HepG2 (cell line): ENCODE data around the gene MED12L. TPM values are rescaled to one million over a fixed set of nuclear protein-coding genes. Genes with fewer than 3 reads are reported as not detected.

Source experiments
- ATAC-seq: fragments of 200-7000 bp; cut with Tn5 transposase; 3 replicates; pipeline ENCODE4 v1.9.1; 2020; ENCODE audit warnings: mild to moderate bottlenecking, moderate library complexity
- BruUV-seq: library from RNA; stranded (reverse); fragments of 400-500 nt; replicated peaks from 2 replicates; lab custom pipeline; 2021; lab: Mats Ljungman, UMichigan
- CTCF ChIA-PET: fragments of 300-600 bp; formaldehyde crosslinking; extraction: SDS; loops from one replicate; lab custom pipeline; 2021; ENCODE audit warnings: low total read pairs, inconsistent platforms, low intra/inter-chr PET ratio; lab: Yijun Ruan, JAX
- POLR2A ChIA-PET: fragments of 350-600 bp; sonication (Branson Sonifier 250); formaldehyde crosslinking; loops from one replicate; lab custom pipeline; 2020; ENCODE audit warnings: antibody characterized with exemption, inconsistent platforms; lab: Yijun Ruan, JAX
- DNase-seq: peaks from one replicate; pipeline ENCODE4 v3.0.0-alpha.2; 2015; ENCODE audit warnings: low spot score
- FAIRE-seq: peaks from 3 replicates; lab custom pipeline; 2011; peaks lifted over from hg19 to GRCh38; lab: Jason Lieb, UNC
- H2AFZ ChIP-seq: one replicate; pipeline ENCODE4 v1.6.1; 2011; ENCODE audit warnings: low read length, inconsistent platforms
- H3K27ac ChIP-seq: fragments of 300-600 bp; 3 replicates; pipeline ENCODE4 v1.8.0; 2011; ENCODE audit warnings: mixed run types, mild to moderate bottlenecking, mixed read lengths, low read length, inconsistent platforms; ENCODE audit not compliant: insufficient read depth; ENCODE audit errors: extremely low read length
- H3K27me3 ChIP-seq, 2 experiments: fragments of 200-600 bp in 1 of 2; 2 replicates in 1 of 2; 3 replicates in 1 of 2; pipeline versions ENCODE4 v1.6.0 to v1.8.0; 2011; ENCODE audit warnings: low read length in 2 of 2, mild to moderate bottlenecking in 2 of 2, moderate library complexity in 2 of 2, inconsistent platforms in 1 of 2; ENCODE audit not compliant: insufficient read depth in 2 of 2, control insufficient read depth in 1 of 2
- H3K36me3 ChIP-seq, 2 experiments: fragments of 200-600 bp in 1 of 2; replicated peaks in 1 of 2; 2 replicates in 1 of 2; 3 replicates in 1 of 2; pipeline versions ENCODE4 v1.5.1 to v1.8.0; 2011; ENCODE audit warnings: low read length in 2 of 2, inconsistent platforms in 1 of 2; ENCODE audit not compliant: insufficient read depth in 2 of 2, control insufficient read depth in 1 of 2
- H3K4me1 ChIP-seq: 2 replicates; pipeline ENCODE4 v1.5.1; 2012; ENCODE audit warnings: low read length, inconsistent platforms; ENCODE audit not compliant: insufficient read depth
- H3K4me2 ChIP-seq: 2 replicates; pipeline ENCODE4 v1.6.0; 2011; ENCODE audit warnings: low read depth, low read length, inconsistent platforms
- H3K4me3 ChIP-seq, 3 experiments: fragments of 200-600 bp in 1 of 3; sonication (generic), shearing (Covaris generic) in 1 of 3; replicated peaks in 1 of 3; 2 replicates each; pipeline ENCODE4 v1.5.1; 2011 to 2016; ENCODE audit warnings: low read length in 3 of 3, inconsistent platforms in 2 of 3, low read depth in 2 of 3, mild to moderate bottlenecking in 2 of 3, control low read depth in 1 of 3, mixed read lengths in 1 of 3; ENCODE audit not compliant: insufficient read depth in 1 of 3
- H3K79me2 ChIP-seq: one replicate; pipeline ENCODE4 v1.6.1; 2011; ENCODE audit warnings: low read length, inconsistent platforms; ENCODE audit not compliant: insufficient read depth
- H3K9ac ChIP-seq: 2 replicates; pipeline ENCODE4 v1.6.0; 2011; ENCODE audit warnings: mild to moderate bottlenecking, low read depth, low read length, inconsistent platforms; ENCODE audit not compliant: insufficient read depth
- H3K9me3 ChIP-seq: 2 replicates; pipeline ENCODE4 v1.5.1; 2012; ENCODE audit warnings: mild to moderate bottlenecking, low read length
- H4K20me1 ChIP-seq: 2 replicates; pipeline ENCODE4 v1.6.0; 2011; ENCODE audit warnings: inconsistent platforms, mild to moderate bottlenecking, low read length, moderate library complexity; ENCODE audit not compliant: insufficient read depth
- ATRX ChIP-seq: sonication (generic); formaldehyde crosslinking; IDR thresholded peaks from 2 replicates; pipeline ENCODE4 v1.4.0; 2020; ENCODE audit warnings: missing genetic modification reagents, borderline replicate concordance
- CBX5 ChIP-seq: sonication (generic); formaldehyde crosslinking; IDR thresholded peaks from 2 replicates; pipeline ENCODE4 v1.4.0; 2020; ENCODE audit warnings: missing genetic modification reagents, borderline replicate concordance
- KDM1A ChIP-seq: IDR thresholded peaks from 2 replicates; pipeline ENCODE4 v1.6.1; 2016; ENCODE audit warnings: missing compliant biosample characterization
- MED8 ChIP-seq: sonication (generic); formaldehyde crosslinking; IDR thresholded peaks from 2 replicates; pipeline ENCODE4 v1.8.1; 2023; ENCODE audit warnings: mild to moderate bottlenecking, missing genetic modification reagents; ENCODE audit not compliant: insufficient replicate concordance
- NAIF1 ChIP-seq: sonication (generic); formaldehyde crosslinking; IDR thresholded peaks from 2 replicates; pipeline ENCODE4 v1.5.0; 2020; ENCODE audit warnings: mild to moderate bottlenecking, missing genetic modification reagents, borderline replicate concordance
- NR1H2 ChIP-seq: sonication (generic); formaldehyde crosslinking; IDR thresholded peaks from 2 replicates; pipeline ENCODE4 v1.8.1; 2022; ENCODE audit warnings: low read depth, missing genetic modification reagents, borderline replicate concordance
- POLR2AphosphoS5 ChIP-seq: IDR thresholded peaks from 2 replicates; pipeline ENCODE4 v1.6.1; 2012; ENCODE audit warnings: low read depth, low read length
- RARA ChIP-seq: IDR thresholded peaks from 2 replicates; pipeline ENCODE4 v1.6.1; 2016; ENCODE audit warnings: missing genetic modification reagents, missing compliant biosample characterization
- REXO4 ChIP-seq: sonication (generic); formaldehyde crosslinking; IDR thresholded peaks from 2 replicates; pipeline ENCODE4 v1.8.0; 2022; ENCODE audit warnings: missing genetic modification reagents, mild to moderate bottlenecking, borderline replicate concordance
- SALL1 ChIP-seq: sonication (generic); formaldehyde crosslinking; IDR thresholded peaks from 2 replicates; pipeline ENCODE4 v1.8.0; 2022; ENCODE audit warnings: mild to moderate bottlenecking, missing genetic modification reagents
- SAP130 ChIP-seq: IDR thresholded peaks from 2 replicates; pipeline ENCODE4 v1.6.1; 2016; ENCODE audit warnings: low read depth
- SSRP1 ChIP-seq: IDR thresholded peaks from 2 replicates; pipeline ENCODE4 v1.6.1; 2016; ENCODE audit warnings: control low read depth
- TARDBP ChIP-seq: sonication (generic); formaldehyde crosslinking; IDR thresholded peaks from 2 replicates; pipeline ENCODE4 v1.8.0; 2022; ENCODE audit warnings: mild to moderate bottlenecking, missing genetic modification reagents
- ZBTB7A ChIP-seq: sonication (generic); formaldehyde crosslinking; IDR thresholded peaks from 2 replicates; pipeline ENCODE4 v1.8.0; 2022; ENCODE audit warnings: mild to moderate bottlenecking, missing genetic modification reagents
- ZFP82 ChIP-seq: sonication (generic); formaldehyde crosslinking; IDR thresholded peaks from 2 replicates; pipeline ENCODE4 v1.5.1; 2020; ENCODE audit warnings: mild to moderate bottlenecking, missing genetic modification reagents, borderline replicate concordance
- ZMYM2 ChIP-seq: sonication (generic); formaldehyde crosslinking; IDR thresholded peaks from 2 replicates; pipeline ENCODE4 v1.8.0; 2022; ENCODE audit warnings: mild to moderate bottlenecking, missing genetic modification reagents
- ZNF75D ChIP-seq: sonication (generic); formaldehyde crosslinking; IDR thresholded peaks from 2 replicates; pipeline ENCODE4 v1.8.1; 2023; ENCODE audit warnings: missing genetic modification reagents, mild to moderate bottlenecking, borderline replicate concordance
- ZNF761 ChIP-seq: sonication (generic); formaldehyde crosslinking; conservative IDR thresholded peaks from 2 replicates; pipeline ENCODE4 v1.4.0; 2020; ENCODE audit warnings: mild to moderate bottlenecking, missing genetic modification reagents
- WGBS: methylation state at CpG from one replicate; pipeline ENCODE4 v1.1.6; 2017; ENCODE audit warnings: low lambda C conversion rate; 5-methylcytosine and 5-hydroxymethylcytosine counted together
- in situ Hi-C: cut with HindIII; loops from 2 replicates; pipeline ENCODE4 v1.10.0; 2017; ENCODE audit warnings: low pct_unique_long_range_greater_than_20kb; ENCODE audit not compliant: extremely low pct_ligation_motif_present
- intact Hi-C: fragments of 100-400 bp; cut with micrococcal nuclease; formaldehyde crosslinking; loops from one replicate; pipeline ENCODE4 v1.10.0; 2022; ENCODE audit not compliant: unreplicated experiment
- polyA plus RNA-seq, 8 experiments: library from polyadenylated mRNA; depleted of rRNA in 3 of 8; stranded (reverse) in 7 of 8; unstranded in 1 of 8; fragments of >200 nt; fragmentation: Illumina TruSeq in 4 of 8; extraction: Trizol in 4 of 8; gene quantifications; 2 replicates each; pipeline versions ENCODE4 v1.2.1 to v1.2.3, GENCODE V29; 2011 to 2016; ENCODE audit warnings: low read depth in 4 of 8, missing spikeins in 1 of 8, mixed read lengths in 1 of 8; ENCODE audit not compliant: insufficient read depth in 1 of 8
- total RNA-seq, 5 experiments: library from RNA; depleted of rRNA; stranded (reverse); fragments of >200 nt; fragmentation: Illumina TruSeq; extraction: Trizol; gene quantifications; 2 replicates each; pipeline ENCODE4 v1.2.3, GENCODE V29; 2016; ENCODE audit warnings: low read depth in 1 of 5
- TF ChIP-seq, protein P1 (sequence below): IDR thresholded peaks from 2 replicates; pipeline ENCODE4 v1.6.1; 2016; ENCODE audit warnings: missing compliant biosample characterization, missing genetic modification reagents, borderline replicate concordance
- TF ChIP-seq, protein P2 (sequence below): sonication (generic); formaldehyde crosslinking; IDR thresholded peaks from 2 replicates; pipeline ENCODE4 v1.8.0; 2022; ENCODE audit warnings: missing genetic modification reagents, mild to moderate bottlenecking, borderline replicate concordance

The MED12L gene
- total and polyA plus RNA-seq, 2 of the 13 experiments (the other 11 are each of a cell fraction or from before 2014, with no cell fraction given) = 0.07 to 0.64 TPM

DNA sequence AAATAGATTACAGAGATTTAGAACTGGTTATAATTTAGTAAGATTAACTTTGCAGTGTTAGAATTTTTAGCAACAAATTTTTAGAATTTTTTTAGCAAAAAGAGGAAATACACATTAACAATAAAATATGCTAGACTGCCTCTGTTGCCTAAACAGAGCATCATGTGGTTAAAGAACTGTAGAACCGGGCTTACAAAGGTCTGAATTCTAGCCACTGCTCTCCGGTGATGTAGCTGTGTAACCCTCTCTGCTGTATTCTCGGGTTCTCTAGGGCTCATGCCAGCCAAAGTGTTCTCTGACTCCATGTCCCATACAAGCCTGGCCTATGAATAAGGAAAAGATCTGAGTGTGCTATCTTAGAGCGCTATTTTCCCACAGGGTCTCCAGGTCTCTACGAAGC is 302.0 kb downstream of the MED12L start:
- Histone ChIP-seq H3K36me3 (no peaks in the 10 kb centered on the region), H3K27ac (no peak overlapping the region), H3K4me1 (no peaks in the 10 kb centered on the region), H4K20me1 (no peaks in the 10 kb centered on the region), H3K4me2 (no peak overlapping the region), H3K9ac (no peak overlapping the region), H3K4me3 (no peak overlapping the region), H3K27me3 (no peaks in the 10 kb centered on the region), H2AFZ (no peak overlapping the region), H3K79me2 (no peaks in the 10 kb centered on the region), H3K9me3 (no peaks in the 10 kb centered on the region)
- ChIA-PET CTCF (no interaction called here), POLR2A (no interaction called here)
- 48% methylated on average over 4 of the region's 5 CpGs for WGBS
- ATAC-seq = no peak
- in situ Hi-C loops = no loop called here
- intact Hi-C loops = no loop called here
- FAIRE-seq = no peak
- no TSS peak for BruUV-seq
- no peak for DNase-seq
- TF ChIP-seq ZNF761 (CRISPR knock-in tag) (no peak), ATRX (CRISPR knock-in tag) (no peak), POLR2AphosphoS5 (no peak), ZBTB7A (CRISPR knock-in tag) (no peak), KDM1A (CRISPR knock-in tag) (no peak), MED8 (CRISPR knock-in tag) (no peak), SAP130 (CRISPR knock-in tag) (no peak), ZNF75D (CRISPR knock-in tag) (no peak), ZFP82 (no peak), SALL1 (CRISPR knock-in tag) (no peak), TARDBP (CRISPR knock-in tag) (no peak)

DNA sequence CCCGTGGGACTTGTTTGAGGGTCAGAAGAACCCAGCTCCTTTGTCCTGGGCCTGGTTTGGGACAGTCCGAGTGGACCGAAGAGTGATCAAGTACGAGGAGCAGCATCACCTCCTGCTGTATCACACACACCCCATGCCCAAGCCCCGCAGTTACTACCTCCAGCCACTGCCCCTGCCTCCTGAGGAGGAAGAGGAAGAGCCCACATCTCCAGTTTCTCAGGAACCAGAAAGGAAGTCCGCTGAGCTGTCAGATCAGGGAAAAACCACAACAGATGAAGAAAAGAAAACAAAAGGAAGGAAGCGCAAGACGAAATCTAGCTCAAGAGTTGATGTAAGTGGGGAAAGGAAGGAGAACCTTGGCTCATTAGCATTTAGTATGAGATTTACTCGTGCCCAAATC is 302.4 kb downstream of the MED12L start:
- no peak overlapping the region for H3K4me3 ChIP-seq
- ChIA-PET POLR2A (no interaction called here), CTCF (no interaction called here)
- H3K79me2 ChIP-seq = no peaks in the 10 kb centered on the region
- H3K9me3 ChIP-seq = no peaks in the 10 kb centered on the region
- no peak for DNase-seq
- H2AFZ ChIP-seq = no peak overlapping the region
- no peaks in the 10 kb centered on the region for H3K36me3 ChIP-seq
- no peak overlapping the region for H3K9ac ChIP-seq
- no peak for FAIRE-seq
- TF ChIP-seq, protein P1, sequence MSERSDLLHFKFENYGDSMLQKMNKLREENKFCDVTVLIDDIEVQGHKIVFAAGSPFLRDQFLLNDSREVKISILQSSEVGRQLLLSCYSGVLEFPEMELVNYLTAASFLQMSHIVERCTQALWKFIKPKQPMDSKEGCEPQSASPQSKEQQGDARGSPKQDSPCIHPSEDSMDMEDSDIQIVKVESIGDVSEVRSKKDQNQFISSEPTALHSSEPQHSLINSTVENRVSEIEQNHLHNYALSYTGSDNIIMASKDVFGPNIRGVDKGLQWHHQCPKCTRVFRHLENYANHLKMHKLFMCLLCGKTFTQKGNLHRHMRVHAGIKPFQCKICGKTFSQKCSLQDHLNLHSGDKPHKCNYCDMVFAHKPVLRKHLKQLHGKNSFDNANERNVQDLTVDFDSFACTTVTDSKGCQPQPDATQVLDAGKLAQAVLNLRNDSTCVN (CRISPR knock-in tag) = no peak
- TF ChIP-seq NR1H2 (no peak), ZMYM2 (no peak), RARA (CRISPR knock-in tag) (no peak), REXO4 (CRISPR knock-in tag) (no peak), SSRP1 (CRISPR knock-in tag) (no peak), NAIF1 (CRISPR knock-in tag) (no peak), CBX5 (CRISPR knock-in tag) (no peak)
- TF ChIP-seq, protein P2, sequence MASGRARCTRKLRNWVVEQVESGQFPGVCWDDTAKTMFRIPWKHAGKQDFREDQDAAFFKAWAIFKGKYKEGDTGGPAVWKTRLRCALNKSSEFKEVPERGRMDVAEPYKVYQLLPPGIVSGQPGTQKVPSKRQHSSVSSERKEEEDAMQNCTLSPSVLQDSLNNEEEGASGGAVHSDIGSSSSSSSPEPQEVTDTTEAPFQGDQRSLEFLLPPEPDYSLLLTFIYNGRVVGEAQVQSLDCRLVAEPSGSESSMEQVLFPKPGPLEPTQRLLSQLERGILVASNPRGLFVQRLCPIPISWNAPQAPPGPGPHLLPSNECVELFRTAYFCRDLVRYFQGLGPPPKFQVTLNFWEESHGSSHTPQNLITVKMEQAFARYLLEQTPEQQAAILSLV (CRISPR knock-in tag) = no peak
- intact Hi-C loops = no loop called here
- H3K4me2 ChIP-seq = no peak overlapping the region
- no peaks in the 10 kb centered on the region for H3K4me1 ChIP-seq
- H4K20me1 ChIP-seq = no peaks in the 10 kb centered on the region
- 58% methylated on average over 9 of the region's 9 CpGs for WGBS
- no peaks in the 10 kb centered on the region for H3K27me3 ChIP-seq
- H3K27ac ChIP-seq = no peak overlapping the region
- no peak for ATAC-seq
- in situ Hi-C loops = no loop called here
- BruUV-seq = no TSS peak
